Measurements from ENCODE around the gene PTPRN. TPM values are rescaled to one million over a fixed set of nuclear protein-coding genes. Genes with fewer than 3 reads are reported as not detected.

The PTPRN gene
- total RNA-seq, 1 donor from 2014 or later: 0.75 TPM

GRCh38 chr2:219254590-219255201, 54.5 kb downstream of the PTPRN start:
- DNase-seq (ENCODE audit: low read depth): no peak
- no peak for TF ChIP-seq CTCF (conservative IDR thresholded peaks at IDR 0.05; ENCODE audit: low read depth, low read length)
- peak overlapping the region; percentile 94 for H3K4me3 ChIP-seq (ENCODE audit: low read depth, low read length)

- no peak for DNase-seq (ENCODE audit: low read depth)
- TF ChIP-seq CTCF (conservative IDR thresholded peaks at IDR 0.05; ENCODE audit: low read depth, low read length): no peak
- peak within 1 kb of the TSS; percentile 94 for H3K4me3 ChIP-seq (ENCODE audit: low read depth, low read length)
These were observed 55.2 kb downstream of the PTPRN start, which contains the start of gene TUBA4A for GRCh38 chr2:219253753-219254589. TUBA4A (minus strand) TSS chr2:219253918; CDS start chr2:219253858, 60 bp downstream.

- H3K4me3 ChIP-seq (ENCODE audit: low read depth, low read length): peak within 1 kb of the TSS; percentile 94
- no peak for DNase-seq (ENCODE audit: low read depth)
- TF ChIP-seq CTCF (conservative IDR thresholded peaks at IDR 0.05; ENCODE audit: low read depth, low read length): no peak
These were observed 56.1 kb downstream of the PTPRN start, which contains the start of gene TUBA4B for GRCh38 chr2:219252900-219253752. TUBA4B (plus strand) TSS chr2:219253243; CDS start chr2:219253408, 165 bp downstream.

- H3K4me3 ChIP-seq (ENCODE audit: low read depth, low read length): peak overlapping the region; percentile 94
- no peak for DNase-seq (ENCODE audit: low read depth)
- TF ChIP-seq CTCF (conservative IDR thresholded peaks at IDR 0.05; ENCODE audit: low read depth, low read length): no peak
These were observed 56.7 kb downstream of the PTPRN start for GRCh38 chr2:219252570-219252899.

GRCh38 chr2:219252084-219252483, 57.1 kb downstream of the PTPRN start:
- no peak for DNase-seq (ENCODE audit: low read depth)

More at GRCh38 chr2:219252084-219252483, 57.1 kb downstream of the PTPRN start:
- no peak for TF ChIP-seq CTCF (conservative IDR thresholded peaks at IDR 0.05; ENCODE audit: low read depth, low read length)
- H3K4me3 ChIP-seq (ENCODE audit: low read depth, low read length): peak overlapping the region; percentile 94
